ENCODE data around the gene PGLYRP1.

PGLYRP1 gene

GRCh38 chr19:46032597-46033025 lies 9.8 kb upstream of the PGLYRP1 start:
- DNase-seq (ENCODE audit: low spot score) = no peak

GRCh38 chr19:46031781-46032596 lies 9.1 kb upstream of the PGLYRP1 start:
- no peak for DNase-seq (ENCODE audit: low spot score)

GRCh38 chr19:46030812-46031550 lies 8.1 kb upstream of the PGLYRP1 start:
- DNase-seq (ENCODE audit: low spot score) = no peak

GRCh38 chr19:46025835-46026234 lies 3.0 kb upstream of the PGLYRP1 start:
- DNase-seq (ENCODE audit: low spot score) = no peak

- no peak for DNase-seq (ENCODE audit: low spot score)
Measured at GRCh38 chr19:46023311-46023779, 492 bp upstream of the PGLYRP1 start.

- no peak for DNase-seq (ENCODE audit: low spot score)
Measured at GRCh38 chr19:46022061-46022430, 807 bp downstream of the PGLYRP1 start.

GRCh38 chr19:46021531-46022041 lies 1.3 kb downstream of the PGLYRP1 start:
- no peak for DNase-seq (ENCODE audit: low spot score)

GRCh38 chr19:46020819-46021125 lies 2.1 kb downstream of the PGLYRP1 start:
- DNase-seq (ENCODE audit: low spot score) = no peak

- no peak for DNase-seq (ENCODE audit: low spot score)
Measured at GRCh38 chr19:46019270-46019669, 3.6 kb downstream of the PGLYRP1 start.

GRCh38 chr19:46018729-46019251 lies 4.1 kb downstream of the PGLYRP1 start:
- no peak for DNase-seq (ENCODE audit: low spot score)

- DNase-seq (ENCODE audit: low spot score) = no peak
Measured at GRCh38 chr19:46017874-46018675, 4.8 kb downstream of the PGLYRP1 start.

- DNase-seq (ENCODE audit: low spot score) = no peak
Measured at GRCh38 chr19:46017095-46017429, 5.8 kb downstream of the PGLYRP1 start.

GRCh38 chr19:46016426-46017094 lies 6.3 kb downstream of the PGLYRP1 start:
- peak; percentile 95 for DNase-seq (ENCODE audit: low spot score)

- no peak for DNase-seq (ENCODE audit: low spot score)
Measured at GRCh38 chr19:46015687-46016425, 7.0 kb downstream of the PGLYRP1 start.

GRCh38 chr19:46014941-46015686 lies 7.7 kb downstream of the PGLYRP1 start:
- DNase-seq (ENCODE audit: low spot score) = peak; percentile 57

- DNase-seq (ENCODE audit: low spot score) = no peak
Measured at GRCh38 chr19:46014534-46014933, 8.3 kb downstream of the PGLYRP1 start.

- DNase-seq (ENCODE audit: low spot score) = peak; percentile 82
Measured at GRCh38 chr19:46009530-46010510, 13.0 kb downstream of the PGLYRP1 start.

GRCh38 chr19:46006411-46006810 lies 16.4 kb downstream of the PGLYRP1 start:
- no peak for DNase-seq (ENCODE audit: low spot score)

- no peak for DNase-seq (ENCODE audit: low spot score)
Measured at GRCh38 chr19:46002678-46003275, 20.1 kb downstream of the PGLYRP1 start.
